Gastroesophageal sphincter (tissue), 4 donors: ENCODE results near the gene HMG20B. TPM values are rescaled to one million over a fixed set of nuclear protein-coding genes. Genes with fewer than 3 reads are reported as not detected.

Experiments used
- ATAC-seq: fragments of 150-250 bp; one replicate; pipeline ENCODE4 v1.9.1; 2016; ENCODE audit warnings: mild to moderate bottlenecking, moderate library complexity
- H3K27ac ChIP-seq, 4 donors: fragments of 200-600 bp; sonication (generic) in 3 of 4; 1 replicate in 3 of 4; 2 replicates in 1 of 4; pipeline ENCODE4 v1.5.1; 2016 to 2019
- H3K27me3 ChIP-seq: fragments of 200-600 bp; sonication (generic); one replicate; pipeline ENCODE4 v1.5.1; 2019
- H3K36me3 ChIP-seq, 2 donors: fragments of 200-600 bp; sonication (generic); one replicate each; pipeline ENCODE4 v1.5.1; 2019; ENCODE audit warnings: control low read depth in 1 of 2
- H3K4me1 ChIP-seq, 3 donors: fragments of 200-600 bp; sonication (generic); 1 replicate in 2 of 3; 2 replicates in 1 of 3; pipeline ENCODE4 v1.5.1; 2016 to 2019; ENCODE audit warnings: control low read depth in 2 of 3
- H3K4me3 ChIP-seq, 2 donors: fragments of 200-600 bp; sonication (generic); one replicate each; pipeline ENCODE4 v1.5.1; 2019; ENCODE audit warnings: mild to moderate bottlenecking in 1 of 2, moderate library complexity in 1 of 2
- H3K9me3 ChIP-seq, 3 donors: fragments of 200-600 bp; sonication (generic); one replicate each; pipeline ENCODE4 v1.5.1; 2017 to 2019; ENCODE audit warnings: control low read depth in 2 of 3
- EP300 ChIP-seq: sonication (generic); formaldehyde crosslinking; IDR thresholded peaks from one replicate; pipeline ENCODE4 v1.6.1; 2017; ENCODE audit warnings: antibody characterized with exemption, mild to moderate bottlenecking
- POLR2A ChIP-seq, 2 donors: fragments of 450-650 bp; IDR thresholded peaks; one replicate each; pipeline ENCODE4 v1.6.1; 2017; ENCODE audit warnings: antibody characterized with exemption in 2 of 2, mild to moderate bottlenecking in 2 of 2, moderate library complexity in 1 of 2
- POLR2AphosphoS5 ChIP-seq: sonication (generic); formaldehyde crosslinking; IDR thresholded peaks from one replicate; pipeline ENCODE4 v1.6.1; 2017; ENCODE audit warnings: antibody characterized with exemption
- WGBS, 2 donors: methylation state at CpG; one replicate each; pipeline ENCODE4 v1.1.5; 2018; ENCODE audit warnings: low coverage in 1 of 2; 5-methylcytosine and 5-hydroxymethylcytosine counted together
- total RNA-seq, 4 donors: library from RNA; depleted of rRNA; stranded (reverse); fragments of >200 nt; gene quantifications; one replicate each; pipeline ENCODE4 v1.1.0, GENCODE V29; 2016
- TF ChIP-seq, protein P1 (sequence below), 4 experiments: fragments of 200-600 bp in 2 of 4; fragments of 450-650 bp in 2 of 4; sonication (generic) in 1 of 4; IDR thresholded peaks; one replicate each; pipeline ENCODE4 v1.5.1; 2017 to 2019; ENCODE audit warnings: antibody characterized with exemption in 4 of 4, mild to moderate bottlenecking in 2 of 4, moderate library complexity in 2 of 4

The HMG20B gene
- total RNA-seq, 4 donors from 2014 or later, result 106 to 203 (median 154) TPM

DNA sequence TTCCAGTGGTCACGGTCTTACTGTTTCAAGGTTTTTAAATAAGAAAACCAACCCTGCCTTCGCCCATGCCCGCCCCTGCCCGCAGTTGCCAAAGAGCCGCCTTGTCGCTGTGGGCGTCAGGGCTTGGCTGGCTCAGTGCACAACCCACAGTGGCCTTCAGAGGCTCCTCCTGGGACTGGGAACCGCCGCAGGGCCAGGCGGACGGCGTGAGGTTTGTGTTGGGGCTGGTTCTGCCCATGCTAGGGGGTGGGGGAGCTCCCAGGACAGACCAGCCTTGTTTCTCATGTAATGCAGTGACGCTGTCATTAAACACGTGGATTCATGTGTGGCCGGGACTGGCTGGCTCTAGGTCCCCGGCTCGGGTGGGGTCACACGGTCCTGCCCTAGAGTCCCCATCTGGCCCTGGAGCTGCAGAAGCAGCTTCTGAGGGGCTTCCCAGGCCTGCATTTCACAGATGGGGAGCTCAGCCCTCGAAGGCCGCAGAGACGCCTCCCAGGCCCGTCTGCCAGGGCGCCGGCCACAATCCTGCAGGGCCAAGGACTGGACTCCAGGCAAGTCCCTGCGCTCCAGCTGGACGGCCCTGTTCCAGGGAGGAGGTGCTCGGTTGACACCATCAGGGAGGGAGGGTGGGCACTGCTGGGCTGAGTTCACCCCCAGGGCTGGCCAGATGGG lies 36.2 kb upstream of the HMG20B start:
- WGBS, 2 donors, result no CpG with 5 or more reads among the region's 27 CpGs
- H3K9me3 ChIP-seq, result no peaks in the 10 kb centered on the region
- peak overlapping the region in 3 of 4 donors; percentile 37 to 66 (median 42) for H3K27ac ChIP-seq
- no peaks in the 10 kb centered on the region for H3K27me3 ChIP-seq
- H3K4me1 ChIP-seq, result peaks cover 0 to 28% (median 0%) of the 10 kb centered on the region in 3 donors
- H3K4me3 ChIP-seq, result peak overlapping the region in 1 of 2 donors; percentile 16
- no peak for TF ChIP-seq EP300
- TF ChIP-seq, protein P1, sequence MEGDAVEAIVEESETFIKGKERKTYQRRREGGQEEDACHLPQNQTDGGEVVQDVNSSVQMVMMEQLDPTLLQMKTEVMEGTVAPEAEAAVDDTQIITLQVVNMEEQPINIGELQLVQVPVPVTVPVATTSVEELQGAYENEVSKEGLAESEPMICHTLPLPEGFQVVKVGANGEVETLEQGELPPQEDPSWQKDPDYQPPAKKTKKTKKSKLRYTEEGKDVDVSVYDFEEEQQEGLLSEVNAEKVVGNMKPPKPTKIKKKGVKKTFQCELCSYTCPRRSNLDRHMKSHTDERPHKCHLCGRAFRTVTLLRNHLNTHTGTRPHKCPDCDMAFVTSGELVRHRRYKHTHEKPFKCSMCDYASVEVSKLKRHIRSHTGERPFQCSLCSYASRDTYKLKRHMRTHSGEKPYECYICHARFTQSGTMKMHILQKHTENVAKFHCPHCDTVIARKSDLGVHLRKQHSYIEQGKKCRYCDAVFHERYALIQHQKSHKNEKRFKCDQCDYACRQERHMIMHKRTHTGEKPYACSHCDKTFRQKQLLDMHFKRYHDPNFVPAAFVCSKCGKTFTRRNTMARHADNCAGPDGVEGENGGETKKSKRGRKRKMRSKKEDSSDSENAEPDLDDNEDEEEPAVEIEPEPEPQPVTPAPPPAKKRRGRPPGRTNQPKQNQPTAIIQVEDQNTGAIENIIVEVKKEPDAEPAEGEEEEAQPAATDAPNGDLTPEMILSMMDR (IDR thresholded peaks at IDR 0.05), result no peak
- ATAC-seq, result peak; percentile 42
- peaks cover 0 to 67% of the 10 kb centered on the region in 2 donors for H3K36me3 ChIP-seq

DNA sequence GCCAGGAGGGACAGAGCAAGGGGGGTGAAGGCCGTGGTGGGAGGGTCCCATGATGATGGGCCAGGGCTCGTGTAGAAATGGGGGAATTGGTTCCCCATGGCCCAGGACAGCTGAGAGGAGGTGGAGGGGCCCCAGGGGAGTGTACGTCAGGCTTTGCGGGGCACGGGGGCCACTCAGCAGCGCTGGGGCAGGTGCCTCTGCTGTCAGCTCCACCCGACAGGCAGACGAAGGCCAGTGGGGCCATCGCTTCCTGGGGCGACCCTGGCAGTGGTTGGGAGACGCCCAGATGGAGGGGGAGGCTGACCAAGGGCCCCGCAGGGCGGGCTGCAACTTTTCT lies 35.7 kb upstream of the HMG20B start:
- no peaks in the 10 kb centered on the region for H3K9me3 ChIP-seq
- H3K4me1 ChIP-seq, result peaks cover 0 to 28% (median 0%) of the 10 kb centered on the region in 3 donors
- TF ChIP-seq EP300 (no peak), POLR2A (IDR thresholded peaks at IDR 0.05) (no peak), POLR2AphosphoS5 (no peak)
- TF ChIP-seq, protein P1 (IDR thresholded peaks at IDR 0.05), result no peak
- H3K36me3 ChIP-seq, result peaks cover 0 to 62% of the 10 kb centered on the region in 2 donors
- H3K27ac ChIP-seq, result peak overlapping the region in 3 of 4 donors; percentile 37 to 66 (median 42)
- no CpG with 5 or more reads among the region's 13 CpGs for WGBS, 2 donors
- peak overlapping the region in 1 of 2 donors; percentile 16 for H3K4me3 ChIP-seq
- ATAC-seq, result peak; percentile 5
- H3K27me3 ChIP-seq, result no peaks in the 10 kb centered on the region

DNA sequence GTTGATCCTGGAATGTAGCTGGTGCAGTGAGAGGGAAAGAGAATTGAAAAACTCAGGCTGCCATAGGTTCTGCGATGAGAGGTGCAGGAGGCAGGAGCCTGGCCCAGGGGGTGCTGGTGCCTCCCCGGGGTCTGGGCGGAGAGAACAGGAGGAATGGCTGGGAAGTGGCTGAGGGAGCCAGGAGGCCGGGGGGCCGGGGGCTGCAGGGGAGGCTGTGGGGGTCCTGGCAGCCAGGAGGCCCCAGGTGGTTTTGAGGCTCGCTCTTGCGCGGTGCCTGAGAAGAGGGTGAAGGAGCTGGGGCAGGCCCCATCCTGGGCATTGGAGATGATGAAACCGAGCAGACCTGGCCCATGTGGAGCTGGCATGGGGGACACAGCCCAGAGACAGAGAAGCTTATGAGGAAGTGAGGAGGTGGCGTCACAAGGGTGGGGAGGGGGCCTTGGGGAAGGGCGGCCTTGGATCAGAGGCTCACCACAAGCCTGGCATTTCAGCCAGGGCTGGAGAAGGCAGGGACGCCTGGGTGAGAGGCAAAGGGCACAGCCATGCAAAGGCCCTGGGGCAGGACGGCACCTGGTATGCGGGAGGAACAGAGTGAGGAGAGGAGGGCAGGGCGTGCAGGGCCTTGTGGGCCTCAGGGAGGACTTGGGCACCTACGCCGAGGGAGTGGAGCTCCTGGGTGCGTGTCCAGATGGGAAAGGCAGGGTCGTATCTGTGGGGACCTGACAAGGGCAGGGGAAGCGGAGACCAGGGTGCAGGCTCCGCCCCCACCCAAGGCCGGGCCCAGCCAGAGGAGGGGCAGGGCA lies 35.1 kb upstream of the HMG20B start:
- no peak for ATAC-seq
- H3K27ac ChIP-seq, result peak overlapping the region in 3 of 4 donors; percentile 37 to 66 (median 42)
- WGBS, 2 donors, result 81 to 85% methylated on average over 11 to 14 of the region's 22 CpGs
- H3K9me3 ChIP-seq, result no peaks in the 10 kb centered on the region
- peaks cover 0 to 57% of the 10 kb centered on the region in 2 donors for H3K36me3 ChIP-seq
- H3K4me3 ChIP-seq, result peak overlapping the region in 1 of 2 donors; percentile 16
- H3K27me3 ChIP-seq, result no peaks in the 10 kb centered on the region
- peaks cover 0 to 28% (median 0%) of the 10 kb centered on the region in 3 donors for H3K4me1 ChIP-seq
- no peak for TF ChIP-seq EP300
- TF ChIP-seq POLR2A (IDR thresholded peaks at IDR 0.05), result no peak
- TF ChIP-seq POLR2AphosphoS5, result no peak
- TF ChIP-seq, protein P1 (IDR thresholded peaks at IDR 0.05), result no peak

GRCh38 chr19:3538258-3538929 lies 34.4 kb upstream of the HMG20B start:
- Histone ChIP-seq H3K4me3 (no peak overlapping the region), H3K9me3 (no peaks in the 10 kb centered on the region), H3K4me1 (peaks cover 0 to 28% (median 0%) of the 10 kb centered on the region in 3 donors), H3K27ac (peak overlapping the region in 2 of 4 donors; percentile 37 to 66), H3K27me3 (no peaks in the 10 kb centered on the region), H3K36me3 (peaks cover 0 to 57% of the 10 kb centered on the region in 2 donors)
- 77 to 83% methylated on average over 3 to 16 of the region's 25 CpGs for whole genome bisulfite sequencing, 2 donors
- TF ChIP-seq EP300, result no peak
- TF ChIP-seq, protein P1 (IDR thresholded peaks at IDR 0.05), result no peak
- TF ChIP-seq POLR2AphosphoS5, result no peak
- TF ChIP-seq POLR2A (IDR thresholded peaks at IDR 0.05), result no peak
- ATAC-seq, result no peak
